ENCODE results near the gene MACIR. TPM values are rescaled to one million over a fixed set of nuclear protein-coding genes. Genes with fewer than 3 reads are reported as not detected.

MACIR gene
- total and polyA plus RNA-seq, 10 of the 15 experiments (the other 5 are each of a cell fraction or from before 2014, with no cell fraction given), result 2.1 to 16.1 (median 10.8) TPM

DNA sequence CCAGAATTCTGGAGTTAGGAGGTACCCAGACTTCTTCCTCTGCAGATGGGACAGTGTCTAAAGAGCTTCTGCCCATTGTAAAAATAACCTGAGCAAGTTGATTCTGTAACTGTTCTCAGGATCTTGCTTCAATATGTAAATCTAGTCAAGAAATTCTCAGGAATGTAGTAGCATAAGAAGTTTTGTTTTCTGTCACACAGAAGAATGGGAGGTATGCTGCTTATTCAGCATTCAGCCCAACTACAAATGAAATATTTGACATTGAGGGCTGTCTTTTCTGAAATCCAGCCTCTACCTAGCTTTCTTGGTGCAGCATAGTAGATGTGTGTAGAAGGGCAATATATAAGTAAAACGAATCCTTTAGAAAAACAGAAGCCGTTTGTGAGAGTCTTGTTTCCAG lies 13.8 kb downstream of the MACIR start:
- H3K4me1 ChIP-seq (ENCODE audit: control insufficient read depth, insufficient read depth, low read length), result peaks cover 10% of the 10 kb centered on the region
- DNase-seq (ENCODE audit: low read depth, low spot score), result no peak
- H3K27ac ChIP-seq (ENCODE audit: control insufficient read depth, insufficient read depth), result no peak overlapping the region; the same call in 1 of the 2 replicates
- ChIA-PET RAD21 (ENCODE audit: unreplicated experiment) (interaction anchor here (1.1 to 4.3 kb wide), 2 partner anchors 12 kb away, joined by 4 to 34 read pairs; partner anchors contain the start of gene MACIR), SMC1A (ENCODE audit: uncharacterized antibody, unreplicated experiment) (interaction anchor here (0.6 to 7.6 kb wide), 4 partner anchors 13 to 83 kb away, joined by 3 to 64 read pairs (median 4); partner anchors contain the start of gene MACIR), CTCF (interaction anchor here (0.7 to 2.2 kb wide), 7 partner anchors 14 to 203 kb away, joined by 3 to 9 read pairs (median 3); partner anchors contain the start of gene MACIR), POLR2A (interaction anchor here (0.6 to 1.9 kb wide), 3 partner anchors 10 to 220 kb away, joined by 4 to 6 read pairs (median 5); no protein-coding TSS in a partner anchor)
- no peak overlapping the region for H2AFZ ChIP-seq (ENCODE audit: control insufficient read depth, low read depth, low read length)
- no peaks in the 10 kb centered on the region for H3K27me3 ChIP-seq (replicated peaks in 1 of 2; ENCODE audit: control insufficient read depth in 2 of 2, insufficient read depth in 2 of 2, low read length in 1 of 2)
- 75% methylated on average over 2 of the region's 2 CpGs for WGBS (ENCODE audit: insufficient coverage, insufficient replicate concordance, low lambda C conversion rate, missing lambda C conversion rate)
- H3K4me2 ChIP-seq (ENCODE audit: control insufficient read depth, insufficient read depth), result peak overlapping the region; percentile 22; the same call in 1 of the 2 replicates
- no TSS peak for BruUV-seq (replicated peaks)
- peaks cover 3 to 6% of the 10 kb centered on the region in 2 experiments; a peak in 3 of 4 replicates for H3K36me3 ChIP-seq (ENCODE audit: control insufficient read depth in 2 of 2, insufficient read depth in 2 of 2, low read length in 1 of 2)
- H3K79me2 ChIP-seq (ENCODE audit: control insufficient read depth, insufficient read depth, low read length), result peaks cover 14% of the 10 kb centered on the region
- FAIRE-seq, result no peak
- no peak for ATAC-seq
- H4K20me1 ChIP-seq (ENCODE audit: control insufficient read depth, insufficient read depth), result no peaks in the 10 kb centered on the region
- H3K9me3 ChIP-seq (replicated peaks; ENCODE audit: control insufficient read depth, insufficient read depth, low read length), result no peaks in the 10 kb centered on the region
- no peak overlapping the region for H3K4me3 ChIP-seq
- no peak overlapping the region for H3K9ac ChIP-seq (ENCODE audit: control insufficient read depth, insufficient read depth, low read length)
- intact Hi-C loops (cut with micrococcal nuclease; ENCODE audit: unreplicated experiment) (no loop called here), in situ Hi-C loops (cut with MboI) (no loop called here)
- TF ChIP-seq PML (IDR thresholded peaks at IDR 0.05; ENCODE audit: low read length) (no peak), MXI1 (IDR thresholded peaks at IDR 0.05; ENCODE audit: low read depth, low read length) (no peak), RCOR1 (conservative IDR thresholded peaks at IDR 0.05; ENCODE audit: low read depth, low read length) (no peak), DPF2 (IDR thresholded peaks at IDR 0.05) (no peak), NR2F1 (conservative IDR thresholded peaks at IDR 0.05) (no peak), BRCA1 (IDR thresholded peaks at IDR 0.05; ENCODE audit: low read depth, low read length) (no peak), RAD51 (IDR thresholded peaks at IDR 0.05) (no peak), ZNF274 (IDR thresholded peaks at IDR 0.05; ENCODE audit: insufficient read depth, insufficient read length) (no peak), HDGF (IDR thresholded peaks at IDR 0.05) (no peak)
- TF ChIP-seq, protein P1, sequence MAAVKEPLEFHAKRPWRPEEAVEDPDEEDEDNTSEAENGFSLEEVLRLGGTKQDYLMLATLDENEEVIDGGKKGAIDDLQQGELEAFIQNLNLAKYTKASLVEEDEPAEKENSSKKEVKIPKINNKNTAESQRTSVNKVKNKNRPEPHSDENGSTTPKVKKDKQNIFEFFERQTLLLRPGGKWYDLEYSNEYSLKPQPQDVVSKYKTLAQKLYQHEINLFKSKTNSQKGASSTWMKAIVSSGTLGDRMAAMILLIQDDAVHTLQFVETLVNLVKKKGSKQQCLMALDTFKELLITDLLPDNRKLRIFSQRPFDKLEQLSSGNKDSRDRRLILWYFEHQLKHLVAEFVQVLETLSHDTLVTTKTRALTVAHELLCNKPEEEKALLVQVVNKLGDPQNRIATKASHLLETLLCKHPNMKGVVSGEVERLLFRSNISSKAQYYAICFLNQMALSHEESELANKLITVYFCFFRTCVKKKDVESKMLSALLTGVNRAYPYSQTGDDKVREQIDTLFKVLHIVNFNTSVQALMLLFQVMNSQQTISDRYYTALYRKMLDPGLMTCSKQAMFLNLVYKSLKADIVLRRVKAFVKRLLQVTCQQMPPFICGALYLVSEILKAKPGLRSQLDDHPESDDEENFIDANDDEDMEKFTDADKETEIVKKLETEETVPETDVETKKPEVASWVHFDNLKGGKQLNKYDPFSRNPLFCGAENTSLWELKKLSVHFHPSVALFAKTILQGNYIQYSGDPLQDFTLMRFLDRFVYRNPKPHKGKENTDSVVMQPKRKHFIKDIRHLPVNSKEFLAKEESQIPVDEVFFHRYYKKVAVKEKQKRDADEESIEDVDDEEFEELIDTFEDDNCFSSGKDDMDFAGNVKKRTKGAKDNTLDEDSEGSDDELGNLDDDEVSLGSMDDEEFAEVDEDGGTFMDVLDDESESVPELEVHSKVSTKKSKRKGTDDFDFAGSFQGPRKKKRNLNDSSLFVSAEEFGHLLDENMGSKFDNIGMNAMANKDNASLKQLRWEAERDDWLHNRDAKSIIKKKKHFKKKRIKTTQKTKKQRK (IDR thresholded peaks at IDR 0.05; ENCODE audit: low read depth, low read length), result no peak
